Activated CD8-positive, alpha-beta memory T cell treated with anti-CD3 and anti-CD28 coated beads for 24 hours (primary cell): Measurements from ENCODE around the gene STPG1.

ENCODE experiments used
- DNase-seq: peaks from one replicate; pipeline ENCODE4 v3.0.0-alpha.2; 2020

STPG1 gene

GRCh38 chr1:24337455-24337854 is 76.1 kb downstream of the STPG1 start:
- DNase-seq, result no peak

- no peak for DNase-seq
These were observed 77.5 kb downstream of the STPG1 start for GRCh38 chr1:24336075-24336474.

GRCh38 chr1:24331961-24332673 is 81.5 kb downstream of the STPG1 start:
- DNase-seq, result no peak

- no peak for DNase-seq
These were observed 83.6 kb downstream of the STPG1 start for GRCh38 chr1:24329797-24330543.

- DNase-seq, result no peak
These were observed 84.3 kb downstream of the STPG1 start for GRCh38 chr1:24329331-24329730.

- DNase-seq, result no peak
These were observed 85.7 kb downstream of the STPG1 start for GRCh38 chr1:24327891-24328290.

GRCh38 chr1:24327486-24327885 is 86.1 kb downstream of the STPG1 start:
- DNase-seq, result no peak

GRCh38 chr1:24325587-24326449 is 87.8 kb downstream of the STPG1 start:
- DNase-seq, result no peak

- no peak for DNase-seq
These were observed 88.7 kb downstream of the STPG1 start for GRCh38 chr1:24324903-24325302.

- no peak for DNase-seq
These were observed 90.3 kb downstream of the STPG1 start for GRCh38 chr1:24323281-24323680.

- no peak for DNase-seq
These were observed 91.0 kb downstream of the STPG1 start for GRCh38 chr1:24322470-24323177.

GRCh38 chr1:24321697-24322469 is 91.7 kb downstream of the STPG1 start:
- DNase-seq, result peak; percentile 86

- DNase-seq, result no peak
These were observed 92.5 kb downstream of the STPG1 start for GRCh38 chr1:24321126-24321525.

- no peak for DNase-seq
These were observed 93.6 kb downstream of the STPG1 start for GRCh38 chr1:24319962-24320361.

GRCh38 chr1:24319312-24319863 is 94.2 kb downstream of the STPG1 start, which contains the start of gene GRHL3:
Gene GRHL3 (plus strand): TSS chr1:24319357. CDS start chr1:24319552, 195 bp downstream.
- DNase-seq, result no peak

- DNase-seq, result no peak
These were observed 94.8 kb downstream of the STPG1 start for GRCh38 chr1:24318615-24319311.

GRCh38 chr1:24317956-24318614 is 95.5 kb downstream of the STPG1 start:
- DNase-seq, result no peak

- no peak for DNase-seq
These were observed 96.5 kb downstream of the STPG1 start for GRCh38 chr1:24317081-24317480.

GRCh38 chr1:24316645-24317044 is 96.9 kb downstream of the STPG1 start:
- no peak for DNase-seq

GRCh38 chr1:24315391-24315790 is 98.2 kb downstream of the STPG1 start:
- DNase-seq, result no peak
